K562 (cell line): ENCODE results near the gene ATXN1L. TPM values are rescaled to one million over a fixed set of nuclear protein-coding genes. Genes with fewer than 3 reads are reported as not detected.

Experiments used
- ASH1L ChIP-seq: fragments of 450-650 bp; IDR thresholded peaks from 2 replicates; pipeline ENCODE4 v1.6.1; 2018; ENCODE audit warnings: borderline replicate concordance, mild to moderate bottlenecking, low read depth; ENCODE audit not compliant: partially characterized antibody
- CCAR2 ChIP-seq: fragments of 200-400 bp; formaldehyde crosslinking; IDR thresholded peaks from 2 replicates; pipeline ENCODE4 v1.6.1; 2017; ENCODE audit warnings: mild to moderate bottlenecking, low read depth, low read length
- HDAC8 ChIP-seq: fragments of 450-650 bp; IDR thresholded peaks from 2 replicates; pipeline ENCODE4 v1.6.1; 2016; ENCODE audit warnings: mild to moderate bottlenecking, missing genetic modification characterization, moderate library complexity, missing compliant biosample characterization
- JUND ChIP-seq, 2 experiments: IDR thresholded peaks; 2 replicates in 1 of 2; 3 replicates in 1 of 2; pipeline ENCODE4 v1.6.1; 2011; ENCODE audit warnings: borderline replicate concordance in 2 of 2, low read depth in 2 of 2, low read length in 2 of 2, improper control_type of control experiment in 1 of 2, missing biosample characterization in 1 of 2, missing genetic modification characterization in 1 of 2, missing genetic modification reagents in 1 of 2
- KDM5B ChIP-seq: fragments of 200-600 bp; sonication (generic); IDR thresholded peaks from 2 replicates; pipeline ENCODE4 v1.6.1; 2012; ENCODE audit warnings: low read depth, mild to moderate bottlenecking, moderate library complexity, low read length, control low read depth, inconsistent platforms; ENCODE audit not compliant: insufficient replicate concordance
- KLF10 ChIP-seq: fragments of 250-450 bp; sonication (Bioruptor Pico); IDR thresholded peaks from 2 replicates; pipeline ENCODE4 v1.6.1; 2021; ENCODE audit warnings: matching md5 sums
- MNT ChIP-seq, 2 experiments: fragments of 450-650 bp; conservative IDR thresholded peaks; 2 replicates each; pipeline ENCODE4 v1.6.1; 2017; ENCODE audit warnings: mild to moderate bottlenecking in 2 of 2, moderate library complexity in 2 of 2
- SFPQ ChIP-seq: fragments of 200-400 bp; formaldehyde crosslinking; IDR thresholded peaks from 2 replicates; pipeline ENCODE4 v1.6.1; 2017; ENCODE audit warnings: mild to moderate bottlenecking, low read depth, low read length, moderate library complexity
- SMAD4 ChIP-seq: fragments of 250-450 bp; sonication (Bioruptor Pico); conservative IDR thresholded peaks from 2 replicates; pipeline ENCODE4 v1.8.0; 2021; ENCODE audit warnings: inconsistent platforms, mild to moderate bottlenecking, moderate library complexity
- SRSF3 ChIP-seq: fragments of 200-400 bp; formaldehyde crosslinking; IDR thresholded peaks from 2 replicates; pipeline ENCODE4 v1.6.1; 2016; ENCODE audit warnings: mild to moderate bottlenecking, low read length, moderate library complexity; ENCODE audit not compliant: insufficient read depth
- ZBTB1 ChIP-seq: sonication (generic); formaldehyde crosslinking; IDR thresholded peaks from 2 replicates; pipeline ENCODE4 v1.8.1; 2023; ENCODE audit warnings: missing genetic modification reagents, low read depth, mild to moderate bottlenecking, borderline replicate concordance
- ZNF551 ChIP-seq: fragments of 250-450 bp; sonication (Bioruptor Pico); IDR thresholded peaks from 2 replicates; pipeline ENCODE4 v1.5.0; 2021; ENCODE audit warnings: mild to moderate bottlenecking, moderate library complexity
- ZNF668 ChIP-seq: fragments of 250-450 bp; sonication (Bioruptor Pico); IDR thresholded peaks from 2 replicates; pipeline ENCODE4 v1.8.0; 2022; ENCODE audit warnings: mild to moderate bottlenecking, inconsistent platforms
- polyA plus RNA-seq, 8 experiments: library from polyadenylated mRNA; depleted of rRNA in 4 of 8; stranded (reverse) in 5 of 8; unstranded in 3 of 8; fragments of >200 nt; fragmentation: Nextera tagmentation in 2 of 8; fragmentation: Illumina TruSeq in 1 of 8; extraction: Ambion mirVana in 2 of 8; extraction: Trizol in 1 of 8; gene quantifications; 2 replicates each; pipeline versions ENCODE4 v1.2.1 to v1.2.3, GENCODE V29; 2011 to 2014; ENCODE audit warnings: inconsistent platforms in 1 of 8, missing spikeins in 1 of 8
- total RNA-seq, 7 experiments: library from RNA; depleted of rRNA in 6 of 7; stranded (reverse); fragments of >200 nt in 6 of 7; fragmentation: Illumina TruSeq in 2 of 7; extraction: Trizol in 2 of 7; gene quantifications; 2 replicates each; pipeline versions ENCODE4 v1.2.1 to v1.2.3, GENCODE V29; 2011 to 2021; ENCODE audit warnings: low replicate concordance in 1 of 7
- TF ChIP-seq, protein P1 (sequence below): fragments of 450-650 bp; IDR thresholded peaks from 2 replicates; pipeline ENCODE4 v1.6.1; 2016; ENCODE audit warnings: low read depth

Gene ATXN1L
- total and polyA plus RNA-seq, 9 of the 15 experiments (the other 6 are each of a cell fraction or from before 2014, with no cell fraction given): 1.4 to 11.3 (median 9.3) TPM

DNA sequence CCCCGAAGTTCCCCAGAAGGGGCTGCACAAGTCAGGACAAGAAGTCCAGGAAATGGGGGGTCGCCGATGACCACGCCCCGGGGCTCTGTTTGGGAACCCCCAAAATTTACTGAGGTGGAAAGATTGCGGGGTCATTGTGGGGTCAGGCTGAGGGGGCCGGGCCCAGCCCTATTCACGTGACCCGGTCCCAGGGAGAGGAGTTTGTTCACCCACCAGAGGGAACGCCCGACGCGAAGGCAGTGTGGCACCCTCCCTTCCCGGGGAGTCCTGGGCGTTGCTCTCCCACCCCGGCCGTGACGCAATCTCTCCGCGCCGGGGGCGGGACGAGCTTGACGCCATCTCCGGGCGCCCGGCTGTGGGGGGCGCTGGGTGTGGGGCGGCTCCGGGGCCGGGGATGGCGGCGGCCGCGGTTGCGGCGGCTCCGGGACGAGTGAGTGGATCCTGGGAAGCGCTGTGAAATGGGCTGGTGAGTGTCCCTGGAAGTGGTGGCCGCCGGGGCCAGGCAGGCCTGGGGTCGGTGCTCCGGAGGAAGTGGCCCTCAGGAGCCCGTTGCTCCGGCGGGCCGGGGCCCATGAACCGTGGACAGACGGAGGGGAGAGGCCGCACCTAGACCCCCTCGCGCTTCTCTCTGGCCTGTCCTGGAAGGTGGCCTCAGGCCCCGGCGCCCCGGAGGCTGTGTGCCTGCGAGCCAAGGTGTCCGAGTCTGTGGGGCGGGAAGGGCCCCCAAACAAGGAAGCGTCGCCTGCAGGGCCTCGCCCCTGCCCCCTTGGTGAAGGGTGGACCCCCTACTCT, at the start of gene ATXN1L (continued):
- no peak for TF ChIP-seq ASH1L
- no peak for TF ChIP-seq SFPQ
- TF ChIP-seq SRSF3: no peak
- no peak for TF ChIP-seq ZNF668
- peak; percentile 94 for TF ChIP-seq KDM5B
- no peak for TF ChIP-seq ZBTB1 (CRISPR knock-in tag)
- no peak for TF ChIP-seq KLF10
- TF ChIP-seq, protein P1, sequence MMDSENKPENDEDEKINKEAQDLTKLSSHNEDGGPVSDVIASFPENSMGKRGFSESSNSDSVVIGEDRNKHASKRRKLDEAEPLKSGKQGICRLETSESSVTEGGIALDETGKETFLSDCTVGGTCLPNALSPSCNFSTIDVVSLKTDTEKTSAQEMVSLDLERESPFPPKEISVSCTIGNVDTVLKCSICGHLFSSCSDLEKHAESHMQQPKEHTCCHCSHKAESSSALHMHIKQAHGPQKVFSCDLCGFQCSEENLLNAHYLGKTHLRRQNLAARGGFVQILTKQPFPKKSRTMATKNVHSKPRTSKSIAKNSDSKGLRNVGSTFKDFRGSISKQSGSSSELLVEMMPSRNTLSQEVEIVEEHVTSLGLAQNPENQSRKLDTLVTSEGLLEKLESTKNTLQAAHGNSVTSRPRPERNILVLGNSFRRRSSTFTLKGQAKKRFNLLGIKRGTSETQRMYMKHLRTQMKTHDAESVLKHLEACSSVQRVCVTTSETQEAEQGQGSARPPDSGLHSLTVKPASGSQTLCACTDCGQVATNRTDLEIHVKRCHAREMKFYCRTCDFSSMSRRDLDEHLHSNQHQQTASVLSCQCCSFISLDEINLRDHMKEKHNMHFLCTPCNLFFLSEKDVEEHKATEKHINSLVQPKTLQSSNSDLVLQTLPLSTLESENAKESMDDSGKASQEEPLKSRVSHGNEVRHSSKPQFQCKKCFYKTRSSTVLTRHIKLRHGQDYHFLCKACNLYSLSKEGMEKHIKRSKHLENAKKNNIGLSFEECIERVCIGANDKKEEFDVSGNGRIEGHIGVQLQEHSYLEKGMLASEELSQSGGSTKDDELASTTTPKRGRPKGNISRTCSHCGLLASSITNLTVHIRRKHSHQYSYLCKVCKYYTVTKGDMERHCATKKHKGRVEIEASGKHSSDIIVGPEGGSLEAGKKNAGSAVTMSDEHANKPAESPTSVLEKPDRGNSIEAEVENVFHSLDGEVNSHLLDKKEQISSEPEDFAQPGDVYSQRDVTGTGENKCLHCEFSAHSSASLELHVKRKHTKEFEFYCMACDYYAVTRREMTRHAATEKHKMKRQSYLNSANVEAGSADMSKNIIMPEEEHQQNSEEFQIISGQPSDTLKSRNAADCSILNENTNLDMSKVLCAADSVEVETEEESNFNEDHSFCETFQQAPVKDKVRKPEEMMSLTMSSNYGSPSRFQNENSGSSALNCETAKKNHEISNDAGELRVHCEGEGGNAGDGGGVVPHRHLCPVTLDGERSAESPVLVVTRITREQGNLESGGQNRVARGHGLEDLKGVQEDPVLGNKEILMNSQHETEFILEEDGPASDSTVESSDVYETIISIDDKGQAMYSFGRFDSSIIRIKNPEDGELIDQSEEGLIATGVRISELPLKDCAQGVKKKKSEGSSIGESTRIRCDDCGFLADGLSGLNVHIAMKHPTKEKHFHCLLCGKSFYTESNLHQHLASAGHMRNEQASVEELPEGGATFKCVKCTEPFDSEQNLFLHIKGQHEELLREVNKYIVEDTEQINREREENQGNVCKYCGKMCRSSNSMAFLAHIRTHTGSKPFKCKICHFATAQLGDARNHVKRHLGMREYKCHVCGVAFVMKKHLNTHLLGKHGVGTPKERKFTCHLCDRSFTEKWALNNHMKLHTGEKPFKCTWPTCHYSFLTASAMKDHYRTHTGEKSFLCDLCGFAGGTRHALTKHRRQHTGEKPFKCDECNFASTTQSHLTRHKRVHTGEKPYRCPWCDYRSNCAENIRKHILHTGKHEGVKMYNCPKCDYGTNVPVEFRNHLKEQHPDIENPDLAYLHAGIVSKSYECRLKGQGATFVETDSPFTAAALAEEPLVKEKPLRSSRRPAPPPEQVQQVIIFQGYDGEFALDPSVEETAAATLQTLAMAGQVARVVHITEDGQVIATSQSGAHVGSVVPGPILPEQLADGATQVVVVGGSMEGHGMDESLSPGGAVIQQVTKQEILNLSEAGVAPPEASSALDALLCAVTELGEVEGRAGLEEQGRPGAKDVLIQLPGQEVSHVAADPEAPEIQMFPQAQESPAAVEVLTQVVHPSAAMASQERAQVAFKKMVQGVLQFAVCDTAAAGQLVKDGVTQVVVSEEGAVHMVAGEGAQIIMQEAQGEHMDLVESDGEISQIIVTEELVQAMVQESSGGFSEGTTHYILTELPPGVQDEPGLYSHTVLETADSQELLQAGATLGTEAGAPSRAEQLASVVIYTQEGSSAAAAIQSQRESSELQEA: no peak
- peak; percentile 68 to 76 for TF ChIP-seq MNT (conservative IDR thresholded peaks at IDR 0.05)
- no peak for TF ChIP-seq CCAR2
- no peak for TF ChIP-seq HDAC8 (tag)
- TF ChIP-seq SMAD4 (CRISPR knock-in tag): peak; percentile 28; the same call in 1 of the 2 replicates
- peak; percentile 77; the same call in 1 of the 2 replicates for TF ChIP-seq JUND (IDR thresholded peaks at IDR 0.05; ENCODE audit: borderline replicate concordance, low read depth, low read length)
- TF ChIP-seq JUND (tag; IDR thresholded peaks at IDR 0.05; ENCODE audit: borderline replicate concordance, low read depth, low read length): no peak; the same call in 2 of the 3 replicates
- no peak for TF ChIP-seq ZNF551
